ENCODE results near the gene CPB1. TPM values are rescaled to one million over a fixed set of nuclear protein-coding genes. Genes with fewer than 3 reads are reported as not detected.

Gene CPB1
- total and polyA plus RNA-seq, 7 donors: 0.59 to 6.2 (median 1.6) TPM; not detected in 1

DNA sequence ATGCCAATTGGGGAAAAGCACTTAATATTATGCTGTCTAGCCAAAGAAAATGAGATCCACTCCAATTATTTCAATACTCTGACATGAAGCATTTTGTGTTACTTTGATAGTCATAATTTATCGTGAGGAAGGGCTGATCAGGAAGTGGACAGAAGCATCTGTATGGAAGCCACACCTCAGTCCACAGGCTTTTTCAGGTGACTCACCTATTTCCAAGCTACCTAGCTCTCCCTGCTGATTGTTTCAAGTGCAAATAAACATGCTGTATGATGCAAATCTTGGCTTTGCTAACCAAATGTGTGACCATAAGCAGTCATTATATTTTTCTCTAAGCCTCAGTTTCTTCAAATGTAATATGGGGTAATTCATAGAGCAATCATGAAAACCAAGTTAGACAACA is 30.8 kb upstream of the CPB1 start:
- ATAC-seq (no peak), DNase-seq (no peak)
- Histone ChIP-seq H3K4me1 (no peaks in the 10 kb centered on the region), H3K9me3 (no peaks in the 10 kb centered on the region), H3K27ac (no peak overlapping the region), H3K36me3 (ENCODE audit: insufficient read depth in 1 of 2, low read depth in 1 of 2) (no peaks in the 10 kb centered on the region), H3K27me3 (ENCODE audit: insufficient read depth in 3 of 3, low read length in 2 of 3) (no peaks in the 10 kb centered on the region), H3K4me3 (no peak overlapping the region)
- TF ChIP-seq, protein P1, sequence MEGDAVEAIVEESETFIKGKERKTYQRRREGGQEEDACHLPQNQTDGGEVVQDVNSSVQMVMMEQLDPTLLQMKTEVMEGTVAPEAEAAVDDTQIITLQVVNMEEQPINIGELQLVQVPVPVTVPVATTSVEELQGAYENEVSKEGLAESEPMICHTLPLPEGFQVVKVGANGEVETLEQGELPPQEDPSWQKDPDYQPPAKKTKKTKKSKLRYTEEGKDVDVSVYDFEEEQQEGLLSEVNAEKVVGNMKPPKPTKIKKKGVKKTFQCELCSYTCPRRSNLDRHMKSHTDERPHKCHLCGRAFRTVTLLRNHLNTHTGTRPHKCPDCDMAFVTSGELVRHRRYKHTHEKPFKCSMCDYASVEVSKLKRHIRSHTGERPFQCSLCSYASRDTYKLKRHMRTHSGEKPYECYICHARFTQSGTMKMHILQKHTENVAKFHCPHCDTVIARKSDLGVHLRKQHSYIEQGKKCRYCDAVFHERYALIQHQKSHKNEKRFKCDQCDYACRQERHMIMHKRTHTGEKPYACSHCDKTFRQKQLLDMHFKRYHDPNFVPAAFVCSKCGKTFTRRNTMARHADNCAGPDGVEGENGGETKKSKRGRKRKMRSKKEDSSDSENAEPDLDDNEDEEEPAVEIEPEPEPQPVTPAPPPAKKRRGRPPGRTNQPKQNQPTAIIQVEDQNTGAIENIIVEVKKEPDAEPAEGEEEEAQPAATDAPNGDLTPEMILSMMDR (IDR thresholded peaks at IDR 0.05): no peak
- intact Hi-C loops (cut with DNase I): no loop called here
- 56 to 69% (median 62%) methylated on average over 1 of the region's 1 CpG for WGBS, 3 donors

DNA sequence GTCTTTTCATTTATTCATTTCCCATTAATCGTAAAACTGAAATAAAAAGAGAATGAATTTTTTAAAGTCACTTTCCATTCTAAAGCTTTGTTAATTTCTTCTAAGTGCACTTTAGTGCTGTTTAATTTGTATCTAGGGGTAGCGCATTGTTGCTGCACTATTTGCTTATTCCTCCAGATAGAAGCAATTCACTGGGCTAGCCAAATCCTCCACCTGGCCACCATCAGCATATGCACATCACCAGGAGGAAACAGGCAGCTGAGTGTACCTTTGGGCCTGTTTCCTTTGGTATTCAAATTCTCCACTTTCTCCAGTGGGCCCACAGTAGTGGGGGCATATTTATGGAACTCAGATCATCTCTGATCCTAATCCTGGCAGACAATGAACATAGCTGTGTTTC is 29.8 kb upstream of the CPB1 start:
- DNase-seq: no peak
- Histone ChIP-seq H3K27me3 (ENCODE audit: insufficient read depth in 3 of 3, low read length in 2 of 3) (no peaks in the 10 kb centered on the region), H3K36me3 (ENCODE audit: insufficient read depth in 1 of 2, low read depth in 1 of 2) (no peaks in the 10 kb centered on the region), H3K4me3 (no peak overlapping the region), H3K4me1 (no peaks in the 10 kb centered on the region), H3K27ac (no peak overlapping the region), H3K9me3 (no peaks in the 10 kb centered on the region)
- TF ChIP-seq, protein P1 (IDR thresholded peaks at IDR 0.05): no peak
- ATAC-seq: no peak
- WGBS, 3 donors: 95 to 99% (median 98%) methylated on average over 2 of the region's 2 CpGs
- intact Hi-C loops (cut with DNase I): no loop called here

DNA sequence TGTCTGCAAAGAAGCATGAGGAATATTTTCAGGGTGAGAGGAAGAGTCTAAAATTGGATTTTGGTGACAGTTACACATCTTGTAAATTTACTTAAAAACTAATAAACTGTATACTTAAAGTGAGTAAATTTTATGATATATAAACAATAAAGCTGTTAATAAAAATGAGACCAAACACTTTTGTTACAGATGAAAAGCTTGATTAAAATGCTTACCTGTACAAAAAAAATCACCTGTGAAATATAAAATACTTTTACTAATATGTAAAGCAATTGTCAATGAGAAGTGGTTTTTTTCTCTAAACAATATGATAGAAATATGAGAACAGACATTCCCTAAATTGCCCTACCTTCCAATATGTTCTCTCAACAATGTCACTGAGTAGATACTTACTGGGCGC is 27.2 kb upstream of the CPB1 start:
- no peak overlapping the region for H3K27ac ChIP-seq
- H3K36me3 ChIP-seq (ENCODE audit: insufficient read depth in 1 of 2, low read depth in 1 of 2): no peaks in the 10 kb centered on the region
- H3K27me3 ChIP-seq (ENCODE audit: insufficient read depth in 3 of 3, low read length in 2 of 3): no peaks in the 10 kb centered on the region
- H3K4me1 ChIP-seq: no peaks in the 10 kb centered on the region
- DNase-seq (no peak), ATAC-seq (no peak)
- TF ChIP-seq, protein P1 (IDR thresholded peaks at IDR 0.05): no peak
- WGBS, 3 donors: 93 to 100% (median 98%) methylated on average over 1 of the region's 1 CpG
- intact Hi-C loops (cut with DNase I): no loop called here
- no peak overlapping the region for H3K4me3 ChIP-seq
- H3K9me3 ChIP-seq: no peaks in the 10 kb centered on the region

DNA sequence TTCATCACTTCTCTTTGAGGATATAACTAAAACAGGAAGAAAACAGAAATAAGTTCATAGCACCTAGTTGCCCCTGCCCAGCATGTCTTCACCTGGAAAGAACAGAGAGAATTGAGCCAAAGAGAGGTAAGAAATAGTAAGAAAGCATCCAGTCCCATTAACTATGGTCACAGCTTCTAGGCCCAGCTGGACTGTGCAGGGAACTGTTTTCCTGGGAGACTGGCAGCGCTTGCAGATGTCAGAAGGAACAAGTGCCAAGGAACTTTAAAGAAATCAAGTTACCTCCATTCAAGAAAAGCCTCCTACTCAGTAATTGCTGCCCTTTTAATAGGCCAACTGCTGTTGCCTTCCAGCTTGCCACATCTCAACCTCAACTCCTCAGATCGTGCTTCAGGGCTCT is 17.8 kb upstream of the CPB1 start:
- no peaks in the 10 kb centered on the region for H3K4me1 ChIP-seq
- intact Hi-C loops (cut with DNase I): no loop called here
- H3K27me3 ChIP-seq (ENCODE audit: insufficient read depth in 3 of 3, low read length in 2 of 3): no peaks in the 10 kb centered on the region
- H3K36me3 ChIP-seq (ENCODE audit: insufficient read depth in 1 of 2, low read depth in 1 of 2): no peaks in the 10 kb centered on the region
- DNase-seq: no peak
- no peak overlapping the region for H3K4me3 ChIP-seq
- no peak overlapping the region for H3K27ac ChIP-seq
- TF ChIP-seq, protein P1 (IDR thresholded peaks at IDR 0.05): no peak
- no peak for ATAC-seq
- WGBS, 3 donors: 55 to 78% (median 69%) methylated on average over 2 of the region's 2 CpGs
- H3K9me3 ChIP-seq: no peaks in the 10 kb centered on the region

DNA sequence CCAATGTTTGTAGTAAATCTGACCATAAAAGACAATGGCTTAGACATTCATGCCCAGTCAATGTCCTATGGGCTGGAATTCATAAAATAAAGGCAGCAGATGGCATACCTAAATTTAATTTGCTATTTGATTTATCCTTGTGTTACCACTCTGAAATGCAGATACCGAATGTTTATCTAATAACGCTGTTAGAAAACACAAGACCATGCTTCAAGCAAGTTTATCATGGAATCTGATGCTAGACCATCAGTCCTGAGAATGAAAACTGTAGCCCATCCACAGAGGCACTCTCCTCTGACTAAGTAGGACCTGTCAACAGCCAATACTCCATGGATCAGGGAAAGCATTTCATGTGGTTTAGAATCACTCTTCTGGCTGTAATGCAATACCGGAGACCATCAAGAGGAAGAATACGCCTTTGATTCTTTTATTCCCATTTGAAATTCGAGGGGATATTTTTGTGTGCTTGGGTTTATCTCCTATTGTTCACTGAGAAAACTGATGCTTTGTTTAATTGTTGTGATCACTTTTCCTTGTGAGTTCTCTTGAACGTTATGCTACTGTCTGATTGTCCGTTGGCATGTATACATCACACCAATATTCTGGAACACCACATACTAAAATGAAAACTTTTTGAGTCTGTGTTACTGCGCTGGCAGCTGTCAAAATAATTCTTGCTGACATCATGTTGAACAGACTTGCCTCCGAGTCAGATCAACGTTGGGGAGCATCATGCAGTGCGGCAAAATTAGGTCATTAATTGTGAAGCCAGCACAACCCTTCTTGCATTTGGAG is 12.1 kb upstream of the CPB1 start:
- 26 to 32% (median 28%) methylated on average over 11 of the region's 11 CpGs for WGBS, 3 donors
- Histone ChIP-seq H3K36me3 (ENCODE audit: insufficient read depth in 1 of 2, low read depth in 1 of 2) (no peaks in the 10 kb centered on the region), H3K27ac (no peak overlapping the region), H3K27me3 (ENCODE audit: insufficient read depth in 3 of 3, low read length in 2 of 3) (no peaks in the 10 kb centered on the region), H3K4me3 (no peak overlapping the region), H3K4me1 (no peaks in the 10 kb centered on the region), H3K9me3 (no peaks in the 10 kb centered on the region)
- intact Hi-C loops (cut with DNase I): no loop called here
- TF ChIP-seq, protein P1 (IDR thresholded peaks at IDR 0.05): no peak
- ATAC-seq (no peak), DNase-seq (no peak)

Measured in psoas muscle (tissue), 8 donors.